Activated CD4-positive, alpha-beta T cell treated with anti-CD3 and anti-CD28 coated beads, Interleukin-2, amount 10 ng/mL, durations not matched to agents 7 days and 5 days (primary cell): Measurements from ENCODE around the gene NADK. TPM values are rescaled to one million over a fixed set of nuclear protein-coding genes. Genes with fewer than 3 reads are reported as not detected.
"Not testable (repeated sequence)": the region's sequence is repeated elsewhere in the genome, so short reads cannot be mapped to it uniquely, and the experiment has no call there.

Experiments
- CTCF ChIA-PET: fragments of 350-600 bp; sonication (Branson Sonifier 250); formaldehyde crosslinking; loops from one replicate; lab custom pipeline; 2021; ENCODE audit warnings: antibody characterized with exemption; lab: Charles Lee
- POLR2A ChIA-PET: fragments of 350-600 bp; sonication (Branson Sonifier 250); formaldehyde crosslinking; loops from one replicate; lab custom pipeline; 2021; ENCODE audit warnings: antibody characterized with exemption; lab: Charles Lee
- DNase-seq: peaks from one replicate; pipeline ENCODE4 v3.0.0-alpha.2; 2020
- H3K27ac Mint-ChIP-seq: one replicate; pipeline ENCODE4 v1.8.0; 2021; ENCODE audit warnings: mild to moderate bottlenecking, moderate library complexity, mixed read lengths
- H3K27me3 Mint-ChIP-seq: one replicate; pipeline ENCODE4 v1.8.0; 2021; ENCODE audit warnings: mixed read lengths
- H3K36me3 Mint-ChIP-seq: one replicate; pipeline ENCODE4 v1.8.0; 2021; ENCODE audit warnings: low read depth, mixed read lengths
- H3K4me1 Mint-ChIP-seq: one replicate; pipeline ENCODE4 v1.8.0; 2021; ENCODE audit warnings: mixed read lengths
- H3K4me3 Mint-ChIP-seq: one replicate; pipeline ENCODE4 v1.8.0; 2021; ENCODE audit warnings: mild to moderate bottlenecking, moderate library complexity, mixed read lengths
- H3K9me3 Mint-ChIP-seq: one replicate; pipeline ENCODE4 v1.8.0; 2021; ENCODE audit warnings: mixed read lengths
- total RNA-seq, 2 experiments: library from RNA; stranded (reverse); gene quantifications; one replicate each; pipeline ENCODE4 v1.2.3, GENCODE V29; 2021

The NADK gene
- total RNA-seq, 2 experiments from 2014 or later, result 76.6 to 78.7 TPM

- peak overlapping the region; percentile 7 for H3K4me3 Mint-ChIP-seq
- H3K9me3 Mint-ChIP-seq, CTCF ChIA-PET, DNase-seq, H3K27me3 Mint-ChIP-seq: not testable (repeated sequence)
- peaks cover 29% of the 10 kb centered on the region for H3K4me1 Mint-ChIP-seq
- peaks cover 18% of the 10 kb centered on the region for H3K36me3 Mint-ChIP-seq
- POLR2A ChIA-PET, result interaction anchor here (0.6 kb wide), 1 partner anchor 854 kb away, joined by 4 read pairs; no protein-coding TSS in a partner anchor
- peak overlapping the region; percentile 87 for H3K27ac Mint-ChIP-seq
Observed at GRCh38 chr1:1727131-1727651, 51.1 kb downstream of the NADK start.

- DNase-seq, H3K27me3 Mint-ChIP-seq, CTCF ChIA-PET, POLR2A ChIA-PET, H3K9me3 Mint-ChIP-seq: not testable (repeated sequence)
- Mint-ChIP-seq H3K27ac (peak overlapping the region; percentile 87), H3K4me1 (peaks cover 37% of the 10 kb centered on the region), H3K36me3 (peaks cover 21% of the 10 kb centered on the region), H3K4me3 (peak overlapping the region; percentile 27)
Observed at GRCh38 chr1:1726088-1726487, 52.2 kb downstream of the NADK start.

- peak within 1 kb of the TSS; percentile 98 for H3K27ac Mint-ChIP-seq
- CTCF ChIA-PET, result interaction anchor here (1.0 kb wide), 1 partner anchor 182 kb away, joined by 3 read pairs; no protein-coding TSS in a partner anchor
Observed at GRCh38 chr1:1724035-1724864, 54.0 kb downstream of the NADK start, which contains the start of gene CDK11A. Gene CDK11A (minus strand): TSS chr1:1724357. CDS start chr1:1722818, 1,539 bp downstream.

GRCh38 chr1:1721201-1721600 is 57.1 kb downstream of the NADK start:
- peaks cover 16% of the 10 kb centered on the region for H3K4me1 Mint-ChIP-seq
- H3K9me3 Mint-ChIP-seq, result no peaks in the 10 kb centered on the region
- H3K4me3 Mint-ChIP-seq, result no peak overlapping the region
- ChIA-PET CTCF (interaction anchor here (0.5 to 0.6 kb wide), 2 partner anchors 58 to 364 kb away, joined by 3 read pairs; no protein-coding TSS in a partner anchor), POLR2A (no interaction called here)
- H3K27me3 Mint-ChIP-seq, result no peaks in the 10 kb centered on the region
- no peak overlapping the region for H3K27ac Mint-ChIP-seq
- no peak for DNase-seq
- H3K36me3 Mint-ChIP-seq, result peaks cover 21% of the 10 kb centered on the region

More at GRCh38 chr1:1724035-1724864, 54.0 kb downstream of the NADK start, which contains the start of gene CDK11A:
- H3K27me3 Mint-ChIP-seq, H3K9me3 Mint-ChIP-seq: not testable (repeated sequence)
- Mint-ChIP-seq H3K4me1 (peaks cover 33% of the 10 kb centered on the region), H3K36me3 (peaks cover 20% of the 10 kb centered on the region), H3K4me3 (peak within 1 kb of the TSS; percentile 89)
- POLR2A ChIA-PET, result interaction anchor here (0.6 to 0.7 kb wide), 2 partner anchors 50 to 213 kb away, joined by 3 read pairs; no protein-coding TSS in a partner anchor
- DNase-seq, result peak; percentile 99

- Mint-ChIP-seq H3K36me3 (peaks cover 37% of the 10 kb centered on the region), H3K27ac (peak overlapping the region; percentile 63)
- POLR2A ChIA-PET, H3K4me3 Mint-ChIP-seq, H3K4me1 Mint-ChIP-seq, DNase-seq, CTCF ChIA-PET, H3K27me3 Mint-ChIP-seq, H3K9me3 Mint-ChIP-seq: not testable (repeated sequence)
Observed at GRCh38 chr1:1715109-1715883, 63.0 kb downstream of the NADK start.

GRCh38 chr1:1707897-1708296 is 70.4 kb downstream of the NADK start:
- H3K4me3 Mint-ChIP-seq, DNase-seq, H3K4me1 Mint-ChIP-seq, H3K9me3 Mint-ChIP-seq, POLR2A ChIA-PET, CTCF ChIA-PET, H3K36me3 Mint-ChIP-seq, H3K27me3 Mint-ChIP-seq, H3K27ac Mint-ChIP-seq: not testable (repeated sequence)

- CTCF ChIA-PET, result interaction anchor here (0.6 kb wide), 1 partner anchor 129 kb away, joined by 3 read pairs; no protein-coding TSS in a partner anchor
- DNase-seq, H3K36me3 Mint-ChIP-seq, H3K27ac Mint-ChIP-seq, H3K4me3 Mint-ChIP-seq, POLR2A ChIA-PET, H3K4me1 Mint-ChIP-seq, H3K27me3 Mint-ChIP-seq, H3K9me3 Mint-ChIP-seq: not testable (repeated sequence)
Observed at GRCh38 chr1:1707241-1707640, 71.0 kb downstream of the NADK start.

- DNase-seq, CTCF ChIA-PET, POLR2A ChIA-PET: not testable (repeated sequence)
Observed at GRCh38 chr1:1705623-1706022, 72.6 kb downstream of the NADK start.

GRCh38 chr1:1704284-1704957 is 73.8 kb downstream of the NADK start:
- POLR2A ChIA-PET, H3K27me3 Mint-ChIP-seq, H3K4me1 Mint-ChIP-seq, H3K9me3 Mint-ChIP-seq, H3K4me3 Mint-ChIP-seq, H3K36me3 Mint-ChIP-seq, CTCF ChIA-PET, H3K27ac Mint-ChIP-seq, DNase-seq: not testable (repeated sequence)

More at GRCh38 chr1:1705623-1706022, 72.6 kb downstream of the NADK start:
- not testable (repeated sequence) for H3K27ac Mint-ChIP-seq, H3K4me1 Mint-ChIP-seq, H3K4me3 Mint-ChIP-seq, H3K36me3 Mint-ChIP-seq, H3K27me3 Mint-ChIP-seq, H3K9me3 Mint-ChIP-seq

- Mint-ChIP-seq H3K4me1 (no peaks in the 10 kb centered on the region), H3K9me3 (no peaks in the 10 kb centered on the region), H3K4me3 (no peak overlapping the region), H3K27me3 (peaks cover 2% of the 10 kb centered on the region), H3K27ac (no peak overlapping the region), H3K36me3 (peaks cover 4% of the 10 kb centered on the region)
- CTCF ChIA-PET, result no interaction called here
- POLR2A ChIA-PET, result no interaction called here
- DNase-seq, result no peak
Observed at GRCh38 chr1:1703796-1704195, 74.5 kb downstream of the NADK start.

- DNase-seq, H3K9me3 Mint-ChIP-seq, H3K4me1 Mint-ChIP-seq, H3K27ac Mint-ChIP-seq, CTCF ChIA-PET, H3K27me3 Mint-ChIP-seq, H3K36me3 Mint-ChIP-seq, POLR2A ChIA-PET, H3K4me3 Mint-ChIP-seq: not testable (repeated sequence)
Observed at GRCh38 chr1:1702506-1702905, 75.8 kb downstream of the NADK start.
